WI38 (cell line): ENCODE measurements around the gene MAN1A1.

Experiments used
- H3K4me3 ChIP-seq: 2 replicates; pipeline ENCODE4 v1.5.1; 2011; ENCODE audit warnings: low read depth, mild to moderate bottlenecking, control low read depth, low read length
- CTCF ChIP-seq: IDR thresholded peaks from 2 replicates; pipeline ENCODE4 v1.5.1; 2012; ENCODE audit warnings: low read depth, mild to moderate bottlenecking, control low read depth, low read length

Gene MAN1A1

DNA sequence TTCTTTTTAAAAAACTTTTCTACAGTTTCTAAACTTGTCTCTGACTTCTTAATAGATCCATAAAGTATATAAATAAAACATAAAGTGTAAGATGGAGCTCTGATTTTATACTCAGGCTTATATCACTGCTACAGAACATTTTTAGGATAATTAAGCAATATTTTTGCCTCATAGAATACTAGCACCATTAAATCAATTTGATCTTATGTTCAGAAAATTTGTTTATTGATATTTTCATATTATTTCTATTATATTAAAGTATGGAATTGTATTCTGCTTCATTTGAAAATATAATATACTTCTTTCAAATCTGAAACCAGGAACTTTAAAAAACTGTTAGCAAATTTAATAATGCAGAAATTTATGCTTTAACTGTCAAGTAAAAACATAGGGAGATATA, 106.5 kb downstream of the MAN1A1 start:
- no peak overlapping the region for H3K4me3 ChIP-seq
- TF ChIP-seq CTCF = no peak

DNA sequence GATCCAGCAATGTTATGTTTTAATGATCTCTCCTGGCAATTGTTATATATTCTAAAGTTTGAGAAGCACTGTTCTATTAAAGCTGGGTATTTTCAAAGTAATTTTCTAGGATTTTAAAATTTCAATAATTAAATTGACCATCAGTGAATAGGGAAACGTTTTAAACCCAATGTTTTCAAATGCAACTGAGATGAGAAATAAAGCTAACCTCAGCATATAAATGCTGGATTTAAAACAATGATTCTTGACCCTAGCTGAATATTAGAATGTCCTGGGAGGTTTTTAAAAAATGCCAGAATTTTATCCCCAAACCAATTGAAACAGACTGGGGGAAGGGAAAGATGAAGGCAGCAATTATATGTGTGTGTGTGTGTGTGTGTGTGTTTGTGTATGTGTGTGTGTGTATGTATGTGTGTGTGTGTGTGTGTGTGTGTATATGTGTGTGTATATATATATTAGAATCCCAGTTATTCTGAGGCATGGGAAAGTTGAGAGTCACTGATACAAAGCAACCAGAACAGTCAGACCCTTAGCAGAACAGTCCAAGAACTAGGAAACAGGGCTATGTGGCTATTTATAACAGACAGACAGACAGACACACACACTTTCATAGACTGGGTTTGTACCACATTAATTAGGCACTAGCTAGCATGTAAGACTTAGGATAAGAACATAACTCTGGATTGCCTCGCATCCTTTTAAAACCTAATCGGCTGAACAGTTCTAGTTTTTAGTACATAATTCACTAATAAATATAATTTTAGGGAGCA, 107.8 kb downstream of the MAN1A1 start:
- no peak for TF ChIP-seq CTCF
- no peak overlapping the region for H3K4me3 ChIP-seq

DNA sequence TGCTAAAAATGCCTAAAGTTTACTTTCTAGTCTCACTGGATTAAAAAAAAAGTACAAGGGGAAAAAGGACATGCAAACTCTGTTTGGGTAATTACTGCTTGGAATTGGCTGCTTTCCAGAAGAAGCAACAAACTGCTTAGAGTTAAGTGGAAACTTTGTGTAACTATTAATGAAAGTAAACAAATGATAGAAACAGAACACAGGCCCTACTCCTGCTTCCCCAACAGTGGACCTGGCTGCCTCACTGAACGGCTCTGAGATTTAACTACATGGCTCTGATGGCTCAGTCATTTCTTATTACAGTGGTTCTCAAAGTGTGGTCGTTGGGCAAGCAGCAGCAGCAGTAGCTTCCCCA, 108.5 kb downstream of the MAN1A1 start:
- no peak overlapping the region for H3K4me3 ChIP-seq
- TF ChIP-seq CTCF = no peak

DNA sequence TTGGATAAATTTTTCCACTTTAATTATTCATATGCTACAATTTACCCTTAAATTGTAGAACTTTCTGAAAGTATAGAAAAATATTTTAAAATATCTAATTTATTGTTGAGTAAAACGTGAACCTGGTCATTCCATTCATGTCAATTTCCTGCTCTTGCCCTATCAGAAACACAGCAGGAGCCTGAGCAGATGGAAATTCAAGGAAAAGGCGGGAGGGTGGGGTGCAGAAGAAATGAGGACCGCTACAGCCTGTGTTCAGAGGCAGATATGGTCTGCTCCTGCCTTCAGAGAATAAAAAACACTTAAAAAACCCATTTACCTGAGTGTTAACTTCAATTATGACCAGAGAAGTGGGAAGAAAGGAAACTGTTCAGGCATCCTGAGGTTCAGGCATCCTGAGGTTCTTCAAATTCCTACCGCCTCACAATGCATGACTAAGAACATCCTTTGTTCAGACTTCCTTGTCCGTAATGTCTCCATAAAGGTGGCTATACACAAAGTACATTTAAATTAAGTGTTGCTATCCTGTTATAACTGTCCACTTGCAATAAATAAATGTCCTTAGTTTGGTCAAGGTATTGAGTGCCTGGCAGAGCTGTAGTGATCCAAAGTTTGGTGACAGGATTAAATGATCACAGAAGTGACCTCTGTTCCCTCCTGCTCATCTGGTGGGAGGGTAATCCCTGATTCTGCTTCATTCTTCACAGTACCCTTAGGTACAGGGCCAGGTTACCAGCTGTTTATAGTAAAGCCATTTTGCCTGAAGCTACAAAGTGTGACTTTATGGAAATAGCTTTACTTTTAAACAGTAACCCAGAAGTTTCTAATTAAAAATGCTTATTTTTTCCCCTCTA, 109.1 kb downstream of the MAN1A1 start:
- H3K4me3 ChIP-seq = no peak overlapping the region
- no peak for TF ChIP-seq CTCF

DNA sequence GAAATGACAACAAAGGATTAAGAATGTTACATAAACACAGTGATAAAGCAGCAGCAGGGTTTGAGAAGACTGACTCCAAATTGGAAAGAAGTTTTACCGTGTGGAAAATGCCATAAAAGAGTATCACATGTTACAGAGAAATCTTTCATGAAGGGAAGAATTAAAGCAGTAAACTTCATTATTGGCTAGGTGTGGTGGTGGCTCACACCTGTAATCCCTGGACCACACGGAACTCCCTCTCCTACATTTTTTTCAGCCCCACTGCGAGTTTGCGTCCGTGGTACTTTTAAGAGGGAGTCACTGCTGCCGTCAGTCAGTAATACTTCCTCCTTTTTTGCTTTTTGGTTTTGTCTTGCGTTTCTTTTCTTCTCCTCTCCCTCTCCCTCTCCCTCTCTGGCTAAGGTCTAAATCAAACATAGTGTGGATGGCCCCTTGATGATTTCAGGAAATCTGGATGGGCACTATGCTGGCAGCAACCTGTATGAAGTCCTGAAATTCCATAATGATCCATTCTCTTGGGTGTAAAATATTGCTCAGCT, 112.3 kb downstream of the MAN1A1 start:
- TF ChIP-seq CTCF = no peak
- H3K4me3 ChIP-seq = no peak overlapping the region

DNA sequence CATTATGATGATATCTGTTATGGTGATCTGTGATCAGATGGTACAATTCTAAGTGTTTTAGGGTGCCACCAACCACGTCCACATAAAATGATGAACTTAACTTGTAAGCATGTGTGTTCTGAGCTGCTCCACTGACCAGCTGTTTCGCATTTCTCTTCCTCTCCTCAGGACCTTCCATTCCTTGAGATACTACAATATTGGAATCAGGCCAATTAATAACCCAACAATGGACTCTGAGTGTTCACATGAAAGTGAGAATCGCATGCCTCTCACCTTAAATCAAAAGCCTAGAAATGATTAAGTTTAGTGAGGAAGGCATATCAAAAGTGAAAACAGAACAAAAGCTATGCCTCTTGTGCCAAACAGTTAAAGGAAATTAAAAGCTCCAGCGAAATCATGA, 114.6 kb downstream of the MAN1A1 start:
- no peak overlapping the region for H3K4me3 ChIP-seq
- no peak for TF ChIP-seq CTCF

DNA sequence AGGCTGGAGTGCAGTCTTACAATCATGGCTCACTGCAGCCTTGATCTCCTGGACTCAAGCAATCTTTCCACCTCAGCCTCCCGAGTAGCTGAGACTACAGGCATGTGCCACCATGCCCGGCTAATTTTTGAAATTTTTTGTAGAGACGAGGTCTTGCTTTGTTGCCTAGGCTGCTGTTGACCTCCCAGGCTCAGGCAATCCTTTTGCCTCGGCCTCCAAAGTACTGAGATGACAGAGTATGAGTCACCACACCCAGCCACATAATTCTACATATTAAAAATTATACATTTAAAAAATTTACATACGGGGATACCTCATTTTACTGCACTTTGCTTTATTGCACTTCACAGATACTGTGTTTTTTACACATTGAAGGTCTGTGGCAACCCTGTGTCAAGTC, 115.1 kb downstream of the MAN1A1 start:
- TF ChIP-seq CTCF = no peak
- H3K4me3 ChIP-seq = no peak overlapping the region
